ENCODE data around the gene C2orf92. TPM values are rescaled to one million over a fixed set of nuclear protein-coding genes. Genes with fewer than 3 reads are reported as not detected.
A peak's percentile ranks its signal among the peaks of the same experiment; 100 is the strongest.

The C2orf92 gene
- total RNA-seq, 1 experiment from 2014 or later, result 11.2 TPM

DNA sequence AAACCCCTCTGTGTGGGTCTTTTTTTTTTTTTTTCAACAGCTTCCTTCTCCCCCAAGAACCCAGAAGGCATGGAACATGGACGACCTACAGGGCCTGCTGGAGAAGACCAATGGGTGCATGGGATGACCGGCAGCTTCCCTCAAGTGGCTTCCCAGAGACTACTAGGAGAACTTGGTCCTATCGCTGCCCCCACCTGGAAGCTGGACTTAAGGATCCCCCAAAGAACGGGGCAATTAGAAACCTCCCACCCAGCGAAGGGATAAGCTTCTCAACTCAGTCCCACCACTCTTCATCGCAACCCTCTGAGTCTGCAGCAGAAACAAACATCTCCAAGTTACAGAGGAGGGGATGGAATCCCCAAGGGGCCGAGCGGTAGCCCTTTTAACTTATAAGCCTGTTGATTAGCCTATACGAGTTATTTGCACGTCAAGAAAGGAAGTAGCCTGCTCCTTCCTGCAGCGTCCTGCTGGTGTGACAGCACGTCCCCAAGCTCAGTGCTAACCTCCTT is 7.1 kb upstream of the C2orf92 start:
- peak overlapping the region; percentile 72; the same call in 1 of the 2 replicates for H2AFZ ChIP-seq
- no peaks in the 10 kb centered on the region for H3K9me2 ChIP-seq (ENCODE audit: insufficient read depth)
- peaks cover 29% of the 10 kb centered on the region for H3F3A ChIP-seq (ENCODE audit: insufficient read depth, low read depth)
- peak overlapping the region; percentile 77 for H3K27ac ChIP-seq
- no peaks in the 10 kb centered on the region for H3K9me3 ChIP-seq (ENCODE audit: insufficient read depth, low read depth)
- DNase-seq, result peak in 1 of 2 experiments; percentile 31
- peak overlapping the region; percentile 75 for H3K4me3 ChIP-seq
- BruUV-seq (replicated peaks), result no TSS peak
- peaks cover 19% of the 10 kb centered on the region for H4K20me1 ChIP-seq (ENCODE audit: insufficient read depth)
- H3K36me3 ChIP-seq (ENCODE audit: low read depth), result peaks cover 3% of the 10 kb centered on the region; the same call in 1 of the 2 replicates
- H3K79me2 ChIP-seq (ENCODE audit: low read depth), result peaks cover 29% of the 10 kb centered on the region
- no peak for TF ChIP-seq EZH2 (IDR thresholded peaks at IDR 0.05; ENCODE audit: low read depth)
- ChIA-PET CTCF (interaction anchor here (0.6 to 3.2 kb wide), 3 partner anchors 13 to 33 kb away, joined by 3 to 13 read pairs (median 5); partner anchors contain the start of gene COX5B), POLR2A (ENCODE audit: unreplicated experiment) (interaction anchor here (0.5 to 2.6 kb wide), 4 partner anchors 13 to 115 kb away, joined by 3 to 67 read pairs (median 6); partner anchors contain the start of gene COX5B)
- H3K4me1 ChIP-seq (replicated peaks; ENCODE audit: insufficient read depth), result peaks cover 20% of the 10 kb centered on the region
- H3K27me3 ChIP-seq (ENCODE audit: insufficient read depth, low read depth), result no peaks in the 10 kb centered on the region
- intact Hi-C loops (cut with micrococcal nuclease; ENCODE audit: unreplicated experiment), result no loop called here
- H3K4me2 ChIP-seq, result peak overlapping the region; percentile 78

GRCh38 chr2:97662895-97663625 is 6.5 kb upstream of the C2orf92 start:
- H3K79me2 ChIP-seq (ENCODE audit: low read depth), result peaks cover 29% of the 10 kb centered on the region
- H4K20me1 ChIP-seq (ENCODE audit: insufficient read depth), result peaks cover 19% of the 10 kb centered on the region
- TF ChIP-seq CTCF (conservative IDR thresholded peaks at IDR 0.05) (0 out of 2 replicates have a peak, but pooled peaks have one; percentile 15), EZH2 (IDR thresholded peaks at IDR 0.05; ENCODE audit: low read depth) (no peak)
- H3K36me3 ChIP-seq (ENCODE audit: low read depth), result no peaks in the 10 kb centered on the region
- H3K4me1 ChIP-seq (replicated peaks; ENCODE audit: insufficient read depth), result peaks cover 20% of the 10 kb centered on the region
- no peaks in the 10 kb centered on the region for H3K27me3 ChIP-seq (ENCODE audit: insufficient read depth, low read depth)
- peak overlapping the region; percentile 75 for H3K4me3 ChIP-seq
- no peaks in the 10 kb centered on the region for H3K9me2 ChIP-seq (ENCODE audit: insufficient read depth)
- peak; percentile 71 to 95 for DNase-seq
- H2AFZ ChIP-seq, result peak overlapping the region; percentile 72
- POLR2A ChIA-PET (ENCODE audit: unreplicated experiment), result interaction anchor here (0.5 to 2.6 kb wide), 3 partner anchors 17 to 115 kb away, joined by 3 to 67 read pairs (median 4); partner anchors contain the start of gene COX5B
- H3K9me3 ChIP-seq (ENCODE audit: insufficient read depth, low read depth), result no peaks in the 10 kb centered on the region
- peaks cover 29% of the 10 kb centered on the region for H3F3A ChIP-seq (ENCODE audit: insufficient read depth, low read depth)
- H3K27ac ChIP-seq, result peak overlapping the region; percentile 77
- CTCF ChIA-PET, result interaction anchor here (0.6 to 3.2 kb wide), 2 partner anchors 17 to 72 kb away, joined by 3 to 13 read pairs; partner anchors contain the start of gene COX5B
- peak overlapping the region; percentile 78 for H3K4me2 ChIP-seq
- TSS peak; percentile 60 for BruUV-seq (replicated peaks)
- intact Hi-C loops (cut with micrococcal nuclease; ENCODE audit: unreplicated experiment), result loop anchor here (1.0 kb wide), 1 partner anchor 28 kb away; no protein-coding TSS in a partner anchor

DNA sequence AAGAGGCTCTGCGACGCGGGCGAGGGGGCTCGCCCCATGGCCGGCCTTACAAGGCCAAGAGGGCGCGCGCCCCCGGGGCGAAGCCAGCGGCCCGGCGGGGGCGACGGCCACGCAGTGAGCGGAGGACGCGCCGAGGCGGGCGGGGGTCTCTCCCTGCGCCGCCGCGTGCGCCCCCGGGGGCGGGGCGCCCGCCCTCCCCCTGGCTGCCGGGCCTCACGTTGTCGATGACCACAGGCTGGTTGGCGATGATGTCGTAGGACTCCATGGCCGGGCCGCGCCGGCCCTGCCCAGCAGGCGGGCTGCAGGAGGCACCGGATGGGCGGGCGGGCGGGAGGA is 5.9 kb upstream of the C2orf92 start:
- H3K27me3 ChIP-seq (ENCODE audit: insufficient read depth, low read depth), result no peaks in the 10 kb centered on the region
- H3K4me2 ChIP-seq, result peak overlapping the region; percentile 78
- peaks cover 29% of the 10 kb centered on the region for H3K79me2 ChIP-seq (ENCODE audit: low read depth)
- H3K4me3 ChIP-seq, result peak overlapping the region; percentile 75
- no TSS peak for BruUV-seq (replicated peaks)
- no peaks in the 10 kb centered on the region for H3K36me3 ChIP-seq (ENCODE audit: low read depth)
- peaks cover 20% of the 10 kb centered on the region for H3K4me1 ChIP-seq (replicated peaks; ENCODE audit: insufficient read depth)
- intact Hi-C loops (cut with micrococcal nuclease; ENCODE audit: unreplicated experiment), result loop anchor here (1.0 kb wide), 1 partner anchor 28 kb away; no protein-coding TSS in a partner anchor
- H3K27ac ChIP-seq, result peak overlapping the region; percentile 77
- H3K9me2 ChIP-seq (ENCODE audit: insufficient read depth), result no peaks in the 10 kb centered on the region
- ChIA-PET CTCF (interaction anchor here (0.6 to 3.2 kb wide), 4 partner anchors 17 to 73 kb away, joined by 3 to 13 read pairs (median 6); partner anchors contain the start of gene COX5B), POLR2A (ENCODE audit: unreplicated experiment) (interaction anchor here (0.5 to 2.6 kb wide), 6 partner anchors 18 to 486 kb away, joined by 3 to 67 read pairs (median 3); partner anchors contain the start of gene COX5B)
- H3K9me3 ChIP-seq (ENCODE audit: insufficient read depth, low read depth), result no peaks in the 10 kb centered on the region
- peaks cover 29% of the 10 kb centered on the region for H3F3A ChIP-seq (ENCODE audit: insufficient read depth, low read depth)
- TF ChIP-seq CTCF (conservative IDR thresholded peaks at IDR 0.05) (no peak), EZH2 (IDR thresholded peaks at IDR 0.05; ENCODE audit: low read depth) (no peak)
- peaks cover 19% of the 10 kb centered on the region; the same call in 1 of the 2 replicates for H4K20me1 ChIP-seq (ENCODE audit: insufficient read depth)
- DNase-seq, result no peak
- H2AFZ ChIP-seq, result peak overlapping the region; percentile 72
